HG02981 (cell line): Measurements from ENCODE around the gene S1PR3.
"Not testable (repeated sequence)": the region's sequence is repeated elsewhere in the genome, so short reads cannot be mapped to it uniquely, and the experiment has no call there.

ENCODE experiments used
- ATAC-seq: cut with Tn5 transposase; IDR thresholded peaks from one replicate; pipeline ENCODE4 v1.9.1; 2021; ENCODE audit warnings: mild to moderate bottlenecking, moderate library complexity; ENCODE audit not compliant: unreplicated experiment

Gene S1PR3

GRCh38 chr9:88991066-88992034 is at the start of gene S1PR3:
S1PR3 (plus strand) TSS chr9:88991468; CDS start chr9:89001201, 9,733 bp downstream.
- no peak for ATAC-seq

GRCh38 chr9:88941586-88941985 is 49.7 kb upstream of the S1PR3 start:
- not testable (repeated sequence) for ATAC-seq

GRCh38 chr9:88942411-88942810 is 48.9 kb upstream of the S1PR3 start:
- ATAC-seq = no peak

GRCh38 chr9:88945636-88946333 is 45.5 kb upstream of the S1PR3 start:
- ATAC-seq = no peak

GRCh38 chr9:88947581-88948573 is 43.4 kb upstream of the S1PR3 start:
- ATAC-seq = no peak

- no peak for ATAC-seq
Observed at GRCh38 chr9:88949425-88949824, 41.8 kb upstream of the S1PR3 start.

- ATAC-seq = no peak
Observed at GRCh38 chr9:88949961-88950340, 41.3 kb upstream of the S1PR3 start.

- no peak for ATAC-seq
Observed at GRCh38 chr9:88950341-88951154, 40.7 kb upstream of the S1PR3 start.

GRCh38 chr9:88951155-88951542 is 40.1 kb upstream of the S1PR3 start:
- no peak for ATAC-seq

GRCh38 chr9:88952086-88952615 is 39.1 kb upstream of the S1PR3 start:
- no peak for ATAC-seq

GRCh38 chr9:88952976-88953375 is 38.3 kb upstream of the S1PR3 start:
- ATAC-seq = no peak

- no peak for ATAC-seq
Observed at GRCh38 chr9:88953381-88954029, 37.8 kb upstream of the S1PR3 start.

GRCh38 chr9:88954066-88954465 is 37.2 kb upstream of the S1PR3 start:
- ATAC-seq = no peak

GRCh38 chr9:88957526-88957925 is 33.7 kb upstream of the S1PR3 start:
- no peak for ATAC-seq

- ATAC-seq = no peak
Observed at GRCh38 chr9:88959727-88960469, 31.4 kb upstream of the S1PR3 start.

- ATAC-seq = no peak
Observed at GRCh38 chr9:88960632-88961031, 30.6 kb upstream of the S1PR3 start.

GRCh38 chr9:88965473-88965872 is 25.8 kb upstream of the S1PR3 start:
- no peak for ATAC-seq

- ATAC-seq = no peak
Observed at GRCh38 chr9:88966894-88967676, 24.2 kb upstream of the S1PR3 start.
